ENCODE results near the gene MTMR12. TPM values are rescaled to one million over a fixed set of nuclear protein-coding genes. Genes with fewer than 3 reads are reported as not detected.
A peak's percentile ranks its signal among the peaks of the same experiment; 100 is the strongest.

Gene MTMR12
- total and polyA plus RNA-seq, 4 donors: 8.8 to 37.8 (median 23.9) TPM

- peak overlapping the region; percentile 81 to 97 for H3K4me3 ChIP-seq (ENCODE audit: low read length in 2 of 2)
- peak overlapping the region; percentile 92 to 97 for H3K27ac ChIP-seq (ENCODE audit: low read depth in 1 of 2, low read length in 2 of 2)
- peaks cover 0 to 2% of the 10 kb centered on the region in 2 donors for H3K36me3 ChIP-seq (ENCODE audit: control insufficient read depth in 1 of 2, insufficient read depth in 2 of 2, low read length in 1 of 2)
- DNase-seq (no peak), ATAC-seq (ENCODE audit: low FRiP score) (no peak)
- H3K27me3 ChIP-seq (ENCODE audit: control insufficient read depth in 1 of 2, insufficient read depth in 2 of 2, low read length in 1 of 2): no peaks in the 10 kb centered on the region
- intact Hi-C loops (cut with DNase I): loop anchor here (5.0 kb wide), 2 partner anchors 79 to 139 kb away; partner anchors contain the start of gene GOLPH3 (in 1 of the 2)
- no peaks in the 10 kb centered on the region for H3K4me1 ChIP-seq (ENCODE audit: control insufficient read depth in 1 of 2, insufficient read depth in 2 of 2, low read length in 2 of 2)
- no peaks in the 10 kb centered on the region for H3K9me3 ChIP-seq (ENCODE audit: control insufficient read depth, low read length)
- 38 to 42% methylated on average over 16 of the region's 16 CpGs for WGBS, 2 donors
These were observed 1.1 kb downstream of the MTMR12 start for GRCh38 chr5:32311404-32312196.

GRCh38 chr5:32309761-32310160, 3.0 kb downstream of the MTMR12 start:
- DNase-seq (no peak), ATAC-seq (ENCODE audit: low FRiP score) (no peak)
- Histone ChIP-seq H3K4me3 (ENCODE audit: low read length in 2 of 2) (no peak overlapping the region), H3K4me1 (ENCODE audit: control insufficient read depth in 1 of 2, insufficient read depth in 2 of 2, low read length in 2 of 2) (no peaks in the 10 kb centered on the region), H3K36me3 (ENCODE audit: control insufficient read depth in 1 of 2, insufficient read depth in 2 of 2, low read length in 1 of 2) (peaks cover 0 to 2% of the 10 kb centered on the region in 2 donors), H3K27me3 (ENCODE audit: control insufficient read depth in 1 of 2, insufficient read depth in 2 of 2, low read length in 1 of 2) (no peaks in the 10 kb centered on the region), H3K27ac (ENCODE audit: low read depth in 1 of 2, low read length in 2 of 2) (no peak overlapping the region), H3K9me3 (ENCODE audit: control insufficient read depth, low read length) (no peaks in the 10 kb centered on the region)
- intact Hi-C loops (cut with DNase I): loop anchor here (5.0 kb wide), 2 partner anchors 77 to 137 kb away; partner anchors contain the start of gene GOLPH3 (in 1 of the 2)
- 91% methylated on average over 6 of the region's 6 CpGs for WGBS, 2 donors

- H3K27ac ChIP-seq (ENCODE audit: low read depth in 1 of 2, low read length in 2 of 2): no peak overlapping the region
- H3K4me3 ChIP-seq (ENCODE audit: low read length in 2 of 2): no peak overlapping the region
- no peaks in the 10 kb centered on the region for H3K9me3 ChIP-seq (ENCODE audit: control insufficient read depth, low read length)
- intact Hi-C loops (cut with DNase I): no loop called here
- no peaks in the 10 kb centered on the region for H3K27me3 ChIP-seq (ENCODE audit: control insufficient read depth in 1 of 2, insufficient read depth in 2 of 2, low read length in 1 of 2)
- ATAC-seq (ENCODE audit: low FRiP score): no peak
- 44 to 47% methylated on average over 3 of the region's 3 CpGs for WGBS, 2 donors
- no peaks in the 10 kb centered on the region for H3K4me1 ChIP-seq (ENCODE audit: control insufficient read depth in 1 of 2, insufficient read depth in 2 of 2, low read length in 2 of 2)
- peaks cover 0 to 2% of the 10 kb centered on the region in 2 donors for H3K36me3 ChIP-seq (ENCODE audit: control insufficient read depth in 1 of 2, insufficient read depth in 2 of 2, low read length in 1 of 2)
- no peak for DNase-seq
These were observed 3.8 kb downstream of the MTMR12 start for GRCh38 chr5:32308946-32309345.

- Histone ChIP-seq H3K36me3 (ENCODE audit: control insufficient read depth in 1 of 2, insufficient read depth in 2 of 2, low read length in 1 of 2) (peaks cover 0 to 2% of the 10 kb centered on the region in 2 donors), H3K4me1 (ENCODE audit: control insufficient read depth in 1 of 2, insufficient read depth in 2 of 2, low read length in 2 of 2) (no peaks in the 10 kb centered on the region), H3K9me3 (ENCODE audit: control insufficient read depth, low read length) (no peaks in the 10 kb centered on the region), H3K4me3 (ENCODE audit: low read length in 2 of 2) (no peak overlapping the region), H3K27ac (ENCODE audit: low read depth in 1 of 2, low read length in 2 of 2) (no peak overlapping the region), H3K27me3 (ENCODE audit: control insufficient read depth in 1 of 2, insufficient read depth in 2 of 2, low read length in 1 of 2) (no peaks in the 10 kb centered on the region)
- ATAC-seq (ENCODE audit: low FRiP score) (no peak), DNase-seq (no peak)
- WGBS, 2 donors: 92 to 94% methylated on average over 4 of the region's 4 CpGs
- intact Hi-C loops (cut with DNase I): no loop called here
These were observed 5.0 kb downstream of the MTMR12 start for GRCh38 chr5:32307769-32308194.

GRCh38 chr5:32304622-32305021, 8.1 kb downstream of the MTMR12 start:
- Histone ChIP-seq H3K9me3 (ENCODE audit: control insufficient read depth, low read length) (no peaks in the 10 kb centered on the region), H3K4me3 (ENCODE audit: low read length in 2 of 2) (no peak overlapping the region), H3K36me3 (ENCODE audit: control insufficient read depth in 1 of 2, insufficient read depth in 2 of 2, low read length in 1 of 2) (peaks cover 0 to 2% of the 10 kb centered on the region in 2 donors), H3K4me1 (ENCODE audit: control insufficient read depth in 1 of 2, insufficient read depth in 2 of 2, low read length in 2 of 2) (no peaks in the 10 kb centered on the region), H3K27ac (ENCODE audit: low read depth in 1 of 2, low read length in 2 of 2) (no peak overlapping the region), H3K27me3 (ENCODE audit: control insufficient read depth in 1 of 2, insufficient read depth in 2 of 2, low read length in 1 of 2) (no peaks in the 10 kb centered on the region)
- no peak for ATAC-seq (ENCODE audit: low FRiP score)
- no peak for DNase-seq
- intact Hi-C loops (cut with DNase I): no loop called here
- 88 to 89% methylated on average over 5 of the region's 5 CpGs for WGBS, 2 donors

- no peaks in the 10 kb centered on the region for H3K4me1 ChIP-seq (ENCODE audit: control insufficient read depth in 1 of 2, insufficient read depth in 2 of 2, low read length in 2 of 2)
- ATAC-seq (ENCODE audit: low FRiP score) (no peak), DNase-seq (no peak)
- H3K27ac ChIP-seq (ENCODE audit: low read depth in 1 of 2, low read length in 2 of 2): no peak overlapping the region
- WGBS, 2 donors: 98% methylated on average over 6 of the region's 6 CpGs
- H3K9me3 ChIP-seq (ENCODE audit: control insufficient read depth, low read length): no peaks in the 10 kb centered on the region
- H3K36me3 ChIP-seq (ENCODE audit: control insufficient read depth in 1 of 2, insufficient read depth in 2 of 2, low read length in 1 of 2): peaks cover 0 to 2% of the 10 kb centered on the region in 2 donors
- H3K27me3 ChIP-seq (ENCODE audit: control insufficient read depth in 1 of 2, insufficient read depth in 2 of 2, low read length in 1 of 2): no peaks in the 10 kb centered on the region
- H3K4me3 ChIP-seq (ENCODE audit: low read length in 2 of 2): no peak overlapping the region
- intact Hi-C loops (cut with DNase I): no loop called here
These were observed 9.0 kb downstream of the MTMR12 start for GRCh38 chr5:32303755-32304120.

GRCh38 chr5:32302835-32303754, 9.6 kb downstream of the MTMR12 start:
- 68 to 78% methylated on average over 7 of the region's 7 CpGs for WGBS, 2 donors
- H3K36me3 ChIP-seq (ENCODE audit: control insufficient read depth in 1 of 2, insufficient read depth in 2 of 2, low read length in 1 of 2): peaks cover 0 to 2% of the 10 kb centered on the region in 2 donors
- no peaks in the 10 kb centered on the region for H3K27me3 ChIP-seq (ENCODE audit: control insufficient read depth in 1 of 2, insufficient read depth in 2 of 2, low read length in 1 of 2)
- H3K4me1 ChIP-seq (ENCODE audit: control insufficient read depth in 1 of 2, insufficient read depth in 2 of 2, low read length in 2 of 2): no peaks in the 10 kb centered on the region
- no peak overlapping the region for H3K27ac ChIP-seq (ENCODE audit: low read depth in 1 of 2, low read length in 2 of 2)
- no peak for ATAC-seq (ENCODE audit: low FRiP score)
- intact Hi-C loops (cut with DNase I): no loop called here
- no peaks in the 10 kb centered on the region for H3K9me3 ChIP-seq (ENCODE audit: control insufficient read depth, low read length)
- DNase-seq: no peak
- H3K4me3 ChIP-seq (ENCODE audit: low read length in 2 of 2): no peak overlapping the region

- intact Hi-C loops (cut with DNase I): no loop called here
- Histone ChIP-seq H3K36me3 (ENCODE audit: control insufficient read depth in 1 of 2, insufficient read depth in 2 of 2, low read length in 1 of 2) (no peaks in the 10 kb centered on the region), H3K27ac (ENCODE audit: low read depth in 1 of 2, low read length in 2 of 2) (no peak overlapping the region), H3K4me1 (ENCODE audit: control insufficient read depth in 1 of 2, insufficient read depth in 2 of 2, low read length in 2 of 2) (no peaks in the 10 kb centered on the region), H3K27me3 (ENCODE audit: control insufficient read depth in 1 of 2, insufficient read depth in 2 of 2, low read length in 1 of 2) (no peaks in the 10 kb centered on the region), H3K9me3 (ENCODE audit: control insufficient read depth, low read length) (no peaks in the 10 kb centered on the region), H3K4me3 (ENCODE audit: low read length in 2 of 2) (no peak overlapping the region)
- 88 to 91% methylated on average over 2 of the region's 2 CpGs for WGBS, 2 donors
- ATAC-seq (ENCODE audit: low FRiP score) (no peak), DNase-seq (no peak)
These were observed 10.8 kb downstream of the MTMR12 start for GRCh38 chr5:32301891-32302290.

All from aorta (tissue), 5 donors.